GM18517 (cell line): ENCODE measurements around the gene KICS2.

Source experiments
- ATAC-seq: cut with Tn5 transposase; IDR thresholded peaks from one replicate; pipeline ENCODE4 v1.9.1; 2021; ENCODE audit warnings: mild to moderate bottlenecking, moderate library complexity; ENCODE audit not compliant: unreplicated experiment

KICS2 gene

DNA sequence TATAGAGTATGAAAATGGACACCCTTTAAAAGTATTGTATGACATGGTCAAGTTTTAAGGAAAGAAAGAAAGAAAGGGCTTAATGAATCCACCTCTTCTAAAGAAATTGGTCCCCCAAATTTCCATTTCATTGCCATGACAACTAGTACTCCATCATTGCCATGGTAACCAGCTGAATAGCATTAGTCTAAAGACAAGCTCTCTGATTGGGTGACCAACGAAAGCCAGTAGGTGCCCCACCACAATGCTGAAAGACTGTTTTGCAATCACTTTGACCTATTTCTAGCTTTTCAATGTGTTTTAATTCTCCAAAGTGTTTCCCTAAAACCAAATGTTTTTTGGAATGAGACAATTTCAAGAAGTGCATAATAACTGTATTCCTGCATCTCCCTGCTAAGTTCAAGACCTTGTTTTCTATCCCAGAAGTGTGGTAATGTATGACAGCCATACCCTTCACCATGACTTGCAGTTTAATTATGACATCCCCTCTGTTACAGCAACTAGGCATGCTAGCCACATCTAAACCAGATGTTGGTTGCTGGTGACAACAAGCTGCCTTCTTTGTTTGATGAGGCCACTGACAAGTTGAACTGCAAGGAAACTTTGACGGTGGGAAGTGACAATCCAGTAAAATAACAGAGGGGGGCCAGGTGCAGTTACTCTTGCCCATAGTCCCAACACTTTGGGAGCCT, 46.7 kb downstream of the KICS2 start:
- no peak for ATAC-seq

GRCh38 chr12:64173456-64173855, 48.6 kb downstream of the KICS2 start:
- no peak for ATAC-seq
